ENCODE measurements around the gene CERS4.
A peak's percentile ranks its signal among the peaks of the same experiment; 100 is the strongest.
"Not testable (repeated sequence)": the region's sequence is repeated elsewhere in the genome, so short reads cannot be mapped to it uniquely, and the experiment has no call there.

CERS4 gene

DNA sequence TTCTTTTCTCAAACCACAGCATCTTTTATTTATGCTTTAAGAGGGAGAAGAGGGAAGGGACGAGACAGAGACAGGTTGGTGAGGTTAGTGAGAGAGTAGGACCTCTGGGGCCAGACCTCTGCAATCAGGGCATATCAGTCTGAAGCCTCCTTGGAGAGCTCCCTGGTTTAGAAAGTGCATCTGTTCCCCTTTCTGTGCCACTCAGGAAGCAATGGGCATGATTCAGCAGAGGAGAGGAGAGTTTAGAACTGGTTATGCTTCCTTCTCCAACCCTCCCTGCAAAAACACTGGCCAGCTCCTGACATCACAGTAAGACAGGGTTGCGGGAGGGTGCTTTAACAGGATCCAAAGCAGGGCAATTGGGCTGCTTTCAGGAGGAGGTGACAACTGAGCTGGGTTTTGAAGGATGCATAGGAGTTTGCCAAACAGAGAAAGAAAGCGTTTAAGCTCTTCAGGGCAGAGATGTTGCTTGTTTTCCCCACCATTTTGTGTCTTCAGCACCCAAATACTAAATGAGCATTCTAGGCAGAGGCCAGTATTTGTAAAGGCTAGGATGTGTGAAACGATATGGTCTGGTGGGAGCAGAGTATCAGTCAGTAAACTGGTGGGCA lies 33.1 kb downstream of the CERS4 start:
- DNase-seq, result no peak

DNA sequence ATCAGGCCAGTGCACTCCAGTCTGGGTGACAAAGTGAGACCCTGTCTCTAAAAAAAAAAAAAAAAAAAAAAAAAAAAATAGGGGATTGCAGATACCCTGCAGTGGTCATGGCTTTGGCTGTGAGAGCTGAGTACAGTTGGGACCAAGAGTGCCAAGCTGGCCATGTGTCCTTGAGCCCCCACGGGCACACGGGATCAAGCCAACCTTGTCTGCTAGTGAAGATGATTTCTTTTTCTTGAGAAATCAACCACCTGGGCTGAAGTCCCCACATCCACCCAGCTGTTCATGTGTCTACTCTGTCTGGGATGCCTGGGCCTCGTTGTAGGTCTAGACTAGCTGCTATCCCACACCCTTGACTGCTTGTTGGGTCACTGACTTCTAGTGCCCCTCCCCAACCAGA lies 34.0 kb downstream of the CERS4 start:
- DNase-seq, result no peak

DNA sequence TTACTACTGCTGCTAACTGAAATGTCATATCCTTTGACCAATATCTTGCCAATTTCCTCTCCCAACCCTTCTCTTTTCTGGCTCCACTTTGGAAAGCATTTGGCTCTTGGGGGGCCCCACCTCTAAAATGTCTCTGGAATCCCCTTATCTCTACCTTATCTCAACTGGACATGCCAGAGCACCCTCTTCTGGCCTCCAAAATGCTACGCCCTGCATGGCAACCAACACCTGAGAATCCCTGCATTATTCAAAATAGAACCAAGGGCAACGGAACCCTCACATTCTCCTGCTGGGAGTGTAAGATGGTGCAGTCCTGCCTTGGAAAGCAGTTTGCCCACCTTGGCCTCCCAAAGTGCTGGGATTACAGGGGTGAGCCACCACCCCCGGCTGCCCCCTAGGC lies 35.3 kb downstream of the CERS4 start:
- no peak for DNase-seq

- no peak for DNase-seq
Measured at GRCh38 chr19:8245869-8246835, 37.0 kb downstream of the CERS4 start.

GRCh38 chr19:8247129-8247890 lies 38.1 kb downstream of the CERS4 start:
- not testable (repeated sequence) for DNase-seq

DNA sequence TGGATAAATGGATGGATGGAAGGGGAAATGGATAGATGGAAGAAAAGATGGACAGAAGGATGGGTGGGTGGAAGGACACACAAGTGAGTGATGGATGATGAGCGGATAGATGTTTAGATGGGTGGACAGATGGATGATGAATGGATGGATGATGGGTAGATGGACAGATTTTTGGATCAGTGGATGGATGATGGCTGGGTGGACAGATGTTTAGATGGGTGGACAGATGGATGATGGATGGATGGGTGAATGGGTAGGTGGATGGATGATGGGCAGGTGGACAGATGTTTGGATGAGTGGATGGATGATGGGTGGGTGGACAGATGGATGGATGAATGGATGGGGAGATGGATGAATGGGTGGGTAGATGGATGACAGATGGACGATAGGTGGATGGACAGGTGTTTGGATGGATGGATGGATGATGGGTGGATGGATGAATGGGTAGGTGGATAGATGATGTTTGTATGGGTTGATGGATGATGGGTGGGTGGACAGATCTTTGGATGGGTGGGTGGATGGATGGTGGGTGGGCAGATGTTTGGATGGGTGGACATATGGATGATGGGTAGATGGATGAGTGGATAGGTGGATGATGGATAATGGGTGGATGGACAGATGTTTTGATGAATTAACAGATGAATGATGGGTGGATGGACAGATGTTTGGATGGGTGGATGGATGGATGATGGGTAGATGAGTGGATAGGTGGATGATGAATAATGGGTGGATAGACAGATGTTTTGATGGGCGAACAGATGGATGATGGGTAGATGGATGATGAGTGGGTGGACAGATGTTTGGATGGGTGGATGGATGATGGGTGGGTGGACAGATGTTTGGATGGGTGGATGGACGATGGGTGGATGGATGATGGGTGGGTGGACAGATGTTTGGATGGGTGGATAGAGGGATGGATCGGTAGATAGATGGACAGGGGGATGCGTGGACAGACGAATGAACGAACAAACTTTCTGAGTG lies 39.5 kb downstream of the CERS4 start:
- DNase-seq, result no peak

GRCh38 chr19:8250596-8250995 lies 41.4 kb downstream of the CERS4 start:
- no peak for DNase-seq

- DNase-seq, result no peak
Measured at GRCh38 chr19:8251025-8251472, 41.9 kb downstream of the CERS4 start.

GRCh38 chr19:8252922-8253589 lies 43.9 kb downstream of the CERS4 start:
- peak; percentile 56 for DNase-seq

- no peak for DNase-seq
Measured at GRCh38 chr19:8253678-8254077, 44.5 kb downstream of the CERS4 start.

DNA sequence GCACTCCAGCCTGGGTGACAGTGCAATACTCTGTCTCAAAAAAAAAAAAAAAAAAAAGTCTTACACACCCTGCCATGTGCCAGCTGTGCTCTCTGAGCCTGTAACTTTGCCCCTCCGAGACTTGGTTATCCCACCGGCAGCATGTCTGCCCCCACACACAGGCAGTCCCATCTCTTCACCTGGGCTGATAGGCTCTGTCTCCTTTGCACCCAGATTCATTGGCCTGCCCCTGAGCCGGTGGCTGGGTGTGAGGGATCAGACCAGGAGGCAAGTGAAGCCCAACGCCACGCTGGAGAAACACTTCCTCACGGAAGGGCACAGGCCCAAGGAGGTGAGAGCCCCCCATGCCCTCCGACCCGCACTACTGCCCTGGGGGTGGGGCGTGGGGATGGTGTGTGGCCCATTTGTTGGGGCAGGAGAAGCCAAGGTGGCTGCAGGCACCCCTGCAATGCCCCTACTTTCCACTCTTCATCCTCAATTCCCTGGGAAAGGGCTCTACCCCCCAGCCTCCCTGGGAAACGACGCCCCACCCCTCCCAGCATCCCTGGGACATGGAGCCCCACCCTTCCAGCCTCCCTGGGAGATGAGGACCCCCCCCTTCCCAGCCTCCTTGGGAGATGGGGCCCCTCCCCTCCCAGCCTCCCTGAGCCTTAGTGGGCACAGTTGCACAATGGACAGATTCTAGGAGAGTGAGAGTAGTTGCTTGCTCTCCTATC lies 45.3 kb downstream of the CERS4 start:
- DNase-seq, result no peak

- DNase-seq, result no peak
Measured at GRCh38 chr19:8255426-8256125, 46.4 kb downstream of the CERS4 start.

- no peak for DNase-seq
Measured at GRCh38 chr19:8256276-8257051, 47.3 kb downstream of the CERS4 start.

- DNase-seq, result no peak
Measured at GRCh38 chr19:8257052-8257443, 47.9 kb downstream of the CERS4 start.

DNA sequence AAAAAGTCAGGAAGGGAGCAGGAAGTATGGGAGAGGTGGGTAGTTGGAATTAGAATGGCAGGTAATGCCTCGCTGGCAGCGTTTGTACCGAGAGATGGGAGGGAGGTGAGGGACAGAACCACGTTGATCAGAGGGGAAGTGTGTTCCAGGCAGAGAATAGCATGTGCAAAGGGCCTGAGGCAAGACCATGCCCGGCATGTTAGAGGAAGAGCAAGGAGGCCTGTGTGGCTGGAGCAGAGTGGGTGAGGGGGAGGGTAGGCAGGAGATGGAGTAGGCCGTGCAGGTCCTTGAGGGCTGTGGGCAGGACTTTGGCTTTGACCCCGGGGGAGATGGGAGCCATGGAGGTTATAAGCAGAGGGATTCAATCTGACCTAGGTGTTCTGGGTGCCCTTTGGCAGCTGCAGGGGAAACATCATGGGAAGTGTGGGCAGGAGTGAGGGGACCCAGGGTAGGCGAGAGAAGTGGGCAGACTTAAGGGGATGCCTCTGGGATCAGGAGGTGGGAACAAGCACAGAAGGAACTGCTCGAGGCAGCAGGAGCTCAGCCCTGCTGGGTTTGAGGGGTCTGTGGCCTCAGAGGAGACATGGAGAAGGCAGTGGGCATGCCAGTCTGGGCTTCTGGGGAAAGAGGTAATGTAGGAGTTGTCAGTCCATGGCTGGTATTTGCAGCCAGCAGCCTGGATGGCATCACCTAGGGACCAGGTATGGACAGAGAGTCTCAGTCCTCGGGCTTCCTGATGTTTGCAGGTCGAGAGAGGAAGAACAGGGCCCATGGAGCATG lies 50.2 kb downstream of the CERS4 start:
- no peak for DNase-seq

- DNase-seq, result no peak
Measured at GRCh38 chr19:8259922-8260247, 50.7 kb downstream of the CERS4 start.

DNA sequence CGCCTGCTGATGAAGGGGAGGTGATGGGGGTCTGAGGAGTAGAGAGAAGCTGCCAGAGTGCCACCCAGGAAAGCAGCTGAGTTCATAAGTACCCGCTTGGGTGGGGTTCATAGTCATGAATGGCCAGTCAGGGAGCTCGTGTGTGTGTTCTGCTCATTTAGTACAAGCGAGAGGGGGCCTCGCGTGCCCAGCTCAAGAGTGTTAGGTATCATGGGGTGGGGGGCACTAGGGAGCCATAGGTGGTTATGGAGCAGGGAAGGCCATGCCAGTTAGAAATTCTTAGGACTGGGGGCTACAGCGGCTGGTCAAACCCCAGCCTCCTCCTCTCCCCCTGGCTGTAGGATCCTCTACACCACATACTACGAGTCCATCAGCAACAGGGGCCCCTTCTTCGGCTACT lies 52.2 kb downstream of the CERS4 start:
- no peak for DNase-seq

DNA sequence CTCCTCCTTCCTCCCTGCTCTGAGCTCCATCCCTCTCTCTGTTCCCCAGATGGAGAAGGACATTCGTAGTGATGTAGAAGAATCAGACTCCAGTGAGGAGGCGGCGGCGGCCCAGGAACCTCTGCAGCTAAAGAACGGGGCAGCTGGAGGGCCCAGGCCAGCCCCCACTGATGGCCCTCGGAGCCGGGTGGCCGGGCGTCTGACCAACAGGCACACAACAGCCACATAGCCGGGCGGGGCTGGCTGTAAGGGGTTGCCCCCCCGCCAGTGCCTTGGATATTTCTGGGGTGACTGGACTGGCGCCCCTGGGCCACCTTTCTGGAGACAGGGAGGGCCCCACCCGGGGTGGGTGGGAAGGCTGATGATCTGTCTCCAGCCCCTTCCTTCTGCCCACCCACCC lies 52.7 kb downstream of the CERS4 start:
- DNase-seq, result no peak
